Measurements from ENCODE around the gene SUN3.

DNA sequence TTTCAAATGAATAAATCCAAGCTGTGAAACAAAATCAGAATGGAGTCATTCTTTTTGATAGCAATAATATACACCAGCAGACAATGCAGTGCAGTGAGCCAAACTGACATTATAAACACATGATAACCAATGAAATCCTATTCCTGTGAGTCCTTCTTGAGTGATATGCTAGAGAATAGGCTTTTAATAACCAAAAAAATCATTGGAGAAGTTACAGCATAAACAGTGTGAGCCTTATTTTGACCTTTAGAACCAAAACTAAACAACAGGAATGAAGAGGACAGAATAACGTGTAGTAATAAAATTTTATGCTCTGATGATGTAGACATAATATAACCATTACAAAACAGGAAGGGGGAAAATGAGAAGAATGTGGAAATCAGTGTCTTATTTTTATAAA is 58.1 kb downstream of the SUN3 start:
- TF ChIP-seq, protein P1, sequence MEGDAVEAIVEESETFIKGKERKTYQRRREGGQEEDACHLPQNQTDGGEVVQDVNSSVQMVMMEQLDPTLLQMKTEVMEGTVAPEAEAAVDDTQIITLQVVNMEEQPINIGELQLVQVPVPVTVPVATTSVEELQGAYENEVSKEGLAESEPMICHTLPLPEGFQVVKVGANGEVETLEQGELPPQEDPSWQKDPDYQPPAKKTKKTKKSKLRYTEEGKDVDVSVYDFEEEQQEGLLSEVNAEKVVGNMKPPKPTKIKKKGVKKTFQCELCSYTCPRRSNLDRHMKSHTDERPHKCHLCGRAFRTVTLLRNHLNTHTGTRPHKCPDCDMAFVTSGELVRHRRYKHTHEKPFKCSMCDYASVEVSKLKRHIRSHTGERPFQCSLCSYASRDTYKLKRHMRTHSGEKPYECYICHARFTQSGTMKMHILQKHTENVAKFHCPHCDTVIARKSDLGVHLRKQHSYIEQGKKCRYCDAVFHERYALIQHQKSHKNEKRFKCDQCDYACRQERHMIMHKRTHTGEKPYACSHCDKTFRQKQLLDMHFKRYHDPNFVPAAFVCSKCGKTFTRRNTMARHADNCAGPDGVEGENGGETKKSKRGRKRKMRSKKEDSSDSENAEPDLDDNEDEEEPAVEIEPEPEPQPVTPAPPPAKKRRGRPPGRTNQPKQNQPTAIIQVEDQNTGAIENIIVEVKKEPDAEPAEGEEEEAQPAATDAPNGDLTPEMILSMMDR (IDR thresholded peaks at IDR 0.05; ENCODE audit: poor library complexity, severe bottlenecking), result no peak
- TF ChIP-seq EP300 (conservative IDR thresholded peaks at IDR 0.05; ENCODE audit: poor library complexity, severe bottlenecking), result no peak
- TF ChIP-seq SMC3 (conservative IDR thresholded peaks at IDR 0.05; ENCODE audit: poor library complexity), result no peak
- no peak for TF ChIP-seq MXI1 (conservative IDR thresholded peaks at IDR 0.05; ENCODE audit: poor library complexity, severe bottlenecking)
